ENCODE measurements around the gene NFX1. TPM values are rescaled to one million over a fixed set of nuclear protein-coding genes. Genes with fewer than 3 reads are reported as not detected.

NFX1 gene
- total RNA-seq, 1 donor from 2014 or later, result 34.1 TPM

GRCh38 chr9:33254211-33254610 is 36.1 kb upstream of the NFX1 start:
- peaks cover 11% of the 10 kb centered on the region for H3K36me3 Mint-ChIP-seq
- H3K4me1 Mint-ChIP-seq (ENCODE audit: unreplicated experiment), result no peaks in the 10 kb centered on the region
- H3K27ac Mint-ChIP-seq, result no peak overlapping the region
- no peaks in the 10 kb centered on the region for H3K27me3 Mint-ChIP-seq
- H3K9me3 Mint-ChIP-seq, result no peaks in the 10 kb centered on the region
- no peak overlapping the region for H3K4me3 Mint-ChIP-seq
- no peak for TF ChIP-seq CTCF (conservative IDR thresholded peaks at IDR 0.05)
- DNase-seq (ENCODE audit: extremely low spot score, unreplicated experiment), result no peak

- no peaks in the 10 kb centered on the region for H3K9me3 Mint-ChIP-seq
- H3K27ac Mint-ChIP-seq, result no peak overlapping the region
- no peak for DNase-seq (ENCODE audit: extremely low spot score, unreplicated experiment)
- no peaks in the 10 kb centered on the region for H3K27me3 Mint-ChIP-seq
- no peak for TF ChIP-seq CTCF (conservative IDR thresholded peaks at IDR 0.05)
- peaks cover 15% of the 10 kb centered on the region for H3K36me3 Mint-ChIP-seq
- no peaks in the 10 kb centered on the region for H3K4me1 Mint-ChIP-seq (ENCODE audit: unreplicated experiment)
- H3K4me3 Mint-ChIP-seq, result no peak overlapping the region
These were observed 35.3 kb upstream of the NFX1 start for GRCh38 chr9:33255014-33255413.

- H3K4me1 Mint-ChIP-seq (ENCODE audit: unreplicated experiment), result no peaks in the 10 kb centered on the region
- H3K9me3 Mint-ChIP-seq, result no peaks in the 10 kb centered on the region
- DNase-seq (ENCODE audit: extremely low spot score, unreplicated experiment), result no peak
- no peak overlapping the region for H3K4me3 Mint-ChIP-seq
- H3K27ac Mint-ChIP-seq, result no peak overlapping the region
- no peak for TF ChIP-seq CTCF (conservative IDR thresholded peaks at IDR 0.05)
- no peaks in the 10 kb centered on the region for H3K27me3 Mint-ChIP-seq
- H3K36me3 Mint-ChIP-seq, result peaks cover 15% of the 10 kb centered on the region
These were observed 34.8 kb upstream of the NFX1 start for GRCh38 chr9:33255471-33255870.

GRCh38 chr9:33256236-33256635 is 34.1 kb upstream of the NFX1 start:
- TF ChIP-seq CTCF (conservative IDR thresholded peaks at IDR 0.05), result no peak
- no peak overlapping the region for H3K4me3 Mint-ChIP-seq

GRCh38 chr9:33257276-33257675 is 33.0 kb upstream of the NFX1 start:
- no peak overlapping the region for H3K27ac Mint-ChIP-seq
- no peaks in the 10 kb centered on the region for H3K9me3 Mint-ChIP-seq
- H3K4me3 Mint-ChIP-seq, result no peak overlapping the region
- peaks cover 18% of the 10 kb centered on the region for H3K36me3 Mint-ChIP-seq
- H3K4me1 Mint-ChIP-seq (ENCODE audit: unreplicated experiment), result no peaks in the 10 kb centered on the region
- H3K27me3 Mint-ChIP-seq, result no peaks in the 10 kb centered on the region
- no peak for DNase-seq (ENCODE audit: extremely low spot score, unreplicated experiment)
- TF ChIP-seq CTCF (conservative IDR thresholded peaks at IDR 0.05), result no peak

More at GRCh38 chr9:33256236-33256635, 34.1 kb upstream of the NFX1 start:
- Mint-ChIP-seq H3K27ac (no peak overlapping the region), H3K36me3 (peaks cover 18% of the 10 kb centered on the region), H3K27me3 (no peaks in the 10 kb centered on the region), H3K9me3 (no peaks in the 10 kb centered on the region), H3K4me1 (ENCODE audit: unreplicated experiment) (no peaks in the 10 kb centered on the region)
- no peak for DNase-seq (ENCODE audit: extremely low spot score, unreplicated experiment)

GRCh38 chr9:33260372-33260771 is 29.9 kb upstream of the NFX1 start:
- no peaks in the 10 kb centered on the region for H3K27me3 Mint-ChIP-seq
- H3K27ac Mint-ChIP-seq, result no peak overlapping the region
- no peak for TF ChIP-seq CTCF (conservative IDR thresholded peaks at IDR 0.05)
- peaks cover 25% of the 10 kb centered on the region for H3K36me3 Mint-ChIP-seq
- peaks cover 16% of the 10 kb centered on the region for H3K4me1 Mint-ChIP-seq (ENCODE audit: unreplicated experiment)
- DNase-seq (ENCODE audit: extremely low spot score, unreplicated experiment), result no peak
- H3K9me3 Mint-ChIP-seq, result no peaks in the 10 kb centered on the region
- no peak overlapping the region for H3K4me3 Mint-ChIP-seq

Data from type B pancreatic cell (in vitro differentiated cells).